Hematopoietic multipotent progenitor cell treated with erythropoietin and hydrocortisone succinate and interleukin-3 and kit ligand, for 4 days (in vitro differentiated cells): ENCODE data around the gene MUS81.
"Not testable (repeated sequence)": the region's sequence is repeated elsewhere in the genome, so short reads cannot be mapped to it uniquely, and the experiment has no call there.

ENCODE experiments used
- DNase-seq: peaks from one replicate; pipeline ENCODE4 v3.0.0-alpha.2; 2015

The MUS81 gene, protein sequence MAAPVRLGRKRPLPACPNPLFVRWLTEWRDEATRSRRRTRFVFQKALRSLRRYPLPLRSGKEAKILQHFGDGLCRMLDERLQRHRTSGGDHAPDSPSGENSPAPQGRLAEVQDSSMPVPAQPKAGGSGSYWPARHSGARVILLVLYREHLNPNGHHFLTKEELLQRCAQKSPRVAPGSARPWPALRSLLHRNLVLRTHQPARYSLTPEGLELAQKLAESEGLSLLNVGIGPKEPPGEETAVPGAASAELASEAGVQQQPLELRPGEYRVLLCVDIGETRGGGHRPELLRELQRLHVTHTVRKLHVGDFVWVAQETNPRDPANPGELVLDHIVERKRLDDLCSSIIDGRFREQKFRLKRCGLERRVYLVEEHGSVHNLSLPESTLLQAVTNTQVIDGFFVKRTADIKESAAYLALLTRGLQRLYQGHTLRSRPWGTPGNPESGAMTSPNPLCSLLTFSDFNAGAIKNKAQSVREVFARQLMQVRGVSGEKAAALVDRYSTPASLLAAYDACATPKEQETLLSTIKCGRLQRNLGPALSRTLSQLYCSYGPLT

DNA sequence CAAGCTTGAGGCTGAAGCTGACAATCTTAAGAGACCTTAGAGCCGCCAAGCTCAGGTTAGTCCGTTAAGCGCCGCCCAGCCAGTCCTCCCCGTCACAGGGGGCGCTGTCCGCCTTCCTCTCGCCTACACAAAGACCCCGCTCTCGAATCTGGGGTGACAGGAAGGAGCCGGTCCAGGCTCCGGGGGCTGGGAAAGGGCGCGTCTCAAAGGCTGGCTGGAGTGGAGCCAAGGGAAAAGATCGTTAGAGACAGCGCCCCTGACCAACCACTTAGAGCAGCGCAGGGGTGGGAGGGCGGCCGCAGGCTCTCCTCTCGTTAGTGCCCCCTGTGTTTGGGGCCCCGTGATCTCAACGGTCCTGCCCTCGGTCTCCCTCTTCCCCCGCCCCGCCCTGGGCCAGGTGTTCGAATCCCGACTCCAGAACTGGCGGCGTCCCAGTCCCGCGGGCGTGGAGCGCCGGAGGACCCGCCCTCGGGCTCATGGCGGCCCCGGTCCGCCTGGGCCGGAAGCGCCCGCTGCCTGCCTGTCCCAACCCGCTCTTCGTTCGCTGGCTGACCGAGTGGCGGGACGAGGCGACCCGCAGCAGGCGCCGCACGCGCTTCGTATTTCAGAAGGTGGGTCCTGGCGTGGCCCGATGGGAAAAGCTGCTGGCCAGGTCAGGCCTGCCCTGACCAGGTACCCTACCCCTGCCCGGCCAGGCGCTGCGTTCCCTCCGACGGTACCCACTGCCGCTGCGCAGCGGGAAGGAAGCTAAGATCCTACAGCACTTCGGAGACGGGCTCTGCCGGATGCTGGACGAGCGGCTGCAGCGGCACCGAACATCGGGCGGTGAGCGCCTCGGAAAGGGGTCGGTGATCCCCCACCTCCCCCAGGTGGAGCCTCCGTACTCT, at the start of gene MUS81:
Gene MUS81 (plus strand): TSS at position 156 of the 887 bp plus-strand sequence. CDS start 321 bp downstream, at position 477.
- peak; percentile 100 for DNase-seq

DNA sequence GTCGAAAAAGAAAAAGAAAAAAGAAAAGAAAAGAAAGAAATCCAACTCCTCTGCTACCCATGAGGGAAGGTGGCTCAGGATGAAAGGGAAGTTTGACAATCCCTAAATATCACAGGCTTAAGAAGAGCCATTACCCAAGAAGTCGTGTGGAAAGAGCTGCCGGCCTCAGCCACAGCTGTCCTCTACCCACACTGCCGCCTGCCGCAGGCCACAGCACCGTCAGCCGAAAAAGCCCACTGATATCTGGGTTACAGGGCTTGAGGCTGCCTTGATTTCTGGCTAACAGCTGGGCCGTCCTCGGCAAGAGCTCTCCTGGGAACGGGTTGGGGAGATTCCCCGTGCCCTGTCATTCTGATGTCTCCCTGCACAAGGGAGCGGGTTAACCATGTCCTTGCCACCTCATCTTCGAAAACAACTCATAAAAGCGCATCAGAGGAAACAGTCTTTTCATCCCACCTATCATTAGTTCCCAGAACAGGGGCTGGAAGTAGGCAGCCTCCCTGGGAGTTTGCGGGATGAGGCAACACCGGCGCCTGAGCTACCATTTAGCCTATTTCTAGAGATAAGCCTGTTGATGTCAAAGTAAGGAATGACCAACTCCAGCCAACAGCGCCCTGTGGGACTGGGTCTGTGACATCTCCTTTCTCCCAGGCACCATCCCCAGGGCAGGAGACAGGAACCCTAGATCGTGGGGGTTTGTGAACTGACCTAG, 48.3 kb upstream of the MUS81 start:
- no peak for DNase-seq

DNA sequence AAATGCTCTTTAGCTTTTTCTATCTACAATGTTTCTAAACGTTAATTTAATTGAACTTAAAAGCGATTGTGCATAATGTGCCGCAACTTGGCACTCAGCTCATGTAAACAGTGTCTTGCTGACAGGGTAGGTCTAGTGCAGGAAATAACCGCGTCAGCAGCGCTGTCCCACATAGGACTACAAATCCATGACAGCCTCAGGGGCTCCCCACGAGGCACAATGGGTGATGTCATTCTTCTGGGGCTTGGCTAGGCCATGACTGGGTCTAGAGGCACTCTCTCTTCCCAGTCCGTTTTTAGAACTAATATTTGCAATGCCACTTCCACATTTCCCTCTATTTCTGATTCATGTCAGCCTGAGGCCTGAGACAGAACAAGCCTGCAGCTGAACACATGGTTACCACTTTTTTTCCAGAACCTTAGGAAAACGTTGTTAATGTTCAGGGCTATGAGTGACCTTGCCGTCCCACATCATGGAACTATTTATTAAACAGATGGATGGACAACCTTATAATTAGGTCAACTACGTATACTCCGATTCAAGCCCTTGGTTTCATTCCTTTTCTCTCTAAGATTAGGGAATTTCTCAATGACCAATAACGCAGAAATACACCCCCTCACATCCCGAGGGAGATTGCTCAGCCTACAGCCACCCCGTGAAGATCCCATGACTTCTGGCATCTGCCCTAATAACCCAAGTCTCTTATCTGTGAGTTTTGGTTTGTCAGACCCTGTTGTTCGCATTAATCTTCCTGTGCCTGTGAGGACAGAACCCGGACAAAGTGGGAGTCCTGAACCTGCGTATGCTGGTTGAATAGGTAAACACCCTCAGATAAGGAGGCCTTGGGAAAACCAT, 45.9 kb upstream of the MUS81 start:
- DNase-seq = no peak

DNA sequence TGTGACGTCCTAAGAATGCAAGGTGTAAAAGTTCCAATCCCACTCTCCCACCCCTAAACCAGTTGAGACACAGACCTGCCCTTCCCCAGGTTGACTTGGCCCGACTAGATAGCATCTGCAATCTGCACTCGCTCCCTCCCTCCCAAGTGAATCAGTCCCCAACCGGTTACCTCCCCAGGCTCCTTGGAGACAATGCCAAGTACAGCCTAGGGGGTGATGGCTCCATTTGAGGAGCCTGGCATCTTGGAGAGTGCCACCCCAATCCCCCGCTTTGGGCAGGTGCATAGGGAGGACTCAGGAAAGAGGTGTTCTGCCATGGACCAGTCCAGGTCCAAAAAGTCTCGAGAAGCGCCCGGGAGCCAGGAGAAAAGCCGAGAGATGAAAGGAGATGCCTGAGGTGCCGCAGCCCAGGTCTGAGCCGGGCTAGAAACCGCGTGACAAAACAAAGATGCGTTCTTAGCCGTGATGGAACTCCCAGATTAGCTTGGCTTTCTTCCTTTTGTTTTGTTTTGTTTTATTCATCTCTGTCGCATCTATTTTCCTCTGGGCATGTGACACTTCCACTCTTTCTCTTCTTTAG, 45.2 kb upstream of the MUS81 start:
- DNase-seq = no peak

DNA sequence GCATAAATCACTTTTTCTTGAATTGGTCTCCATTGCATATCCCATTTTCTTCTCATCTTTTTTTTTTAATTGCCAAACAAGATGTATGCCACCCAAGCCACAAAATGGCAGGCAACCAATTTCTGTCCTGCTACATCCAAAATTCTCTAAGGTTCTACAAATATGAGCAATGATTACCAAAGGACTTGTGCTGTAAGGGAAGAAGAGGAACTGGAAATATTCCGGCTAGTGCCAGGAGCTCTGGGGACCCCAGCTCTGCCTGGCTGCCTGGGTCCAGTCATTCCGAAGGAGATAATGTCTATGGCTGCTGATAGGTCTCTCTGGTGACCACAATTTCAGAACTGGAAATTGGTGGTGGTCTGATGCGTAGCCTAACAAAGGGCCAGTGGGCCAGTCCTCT, 43.5 kb upstream of the MUS81 start:
- DNase-seq = no peak

DNA sequence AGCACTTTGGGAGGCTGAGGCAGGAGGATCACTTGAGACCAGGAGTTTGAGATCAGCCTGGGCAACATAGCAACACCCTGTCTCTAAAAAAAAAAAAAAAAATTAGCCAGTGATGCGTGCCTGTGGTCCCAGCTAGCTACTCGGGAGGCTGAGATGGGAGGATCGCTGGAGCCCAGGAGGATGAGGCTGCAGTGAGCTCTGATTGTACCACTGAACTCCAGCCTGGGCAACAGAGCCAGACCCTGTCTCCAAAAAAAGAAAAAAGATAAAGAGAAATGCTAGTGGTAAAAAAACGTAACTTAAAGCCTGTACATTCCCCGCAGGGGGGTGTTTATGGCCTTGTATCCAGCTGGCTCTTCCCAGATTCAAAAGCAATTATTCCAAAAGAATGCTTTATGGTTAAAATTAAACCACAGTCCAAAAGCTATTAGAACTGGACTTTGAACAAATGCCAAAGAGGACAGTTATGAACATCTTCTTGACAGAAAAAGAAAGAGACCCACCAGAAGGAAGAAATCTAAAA, 42.9 kb upstream of the MUS81 start:
- no peak for DNase-seq

DNA sequence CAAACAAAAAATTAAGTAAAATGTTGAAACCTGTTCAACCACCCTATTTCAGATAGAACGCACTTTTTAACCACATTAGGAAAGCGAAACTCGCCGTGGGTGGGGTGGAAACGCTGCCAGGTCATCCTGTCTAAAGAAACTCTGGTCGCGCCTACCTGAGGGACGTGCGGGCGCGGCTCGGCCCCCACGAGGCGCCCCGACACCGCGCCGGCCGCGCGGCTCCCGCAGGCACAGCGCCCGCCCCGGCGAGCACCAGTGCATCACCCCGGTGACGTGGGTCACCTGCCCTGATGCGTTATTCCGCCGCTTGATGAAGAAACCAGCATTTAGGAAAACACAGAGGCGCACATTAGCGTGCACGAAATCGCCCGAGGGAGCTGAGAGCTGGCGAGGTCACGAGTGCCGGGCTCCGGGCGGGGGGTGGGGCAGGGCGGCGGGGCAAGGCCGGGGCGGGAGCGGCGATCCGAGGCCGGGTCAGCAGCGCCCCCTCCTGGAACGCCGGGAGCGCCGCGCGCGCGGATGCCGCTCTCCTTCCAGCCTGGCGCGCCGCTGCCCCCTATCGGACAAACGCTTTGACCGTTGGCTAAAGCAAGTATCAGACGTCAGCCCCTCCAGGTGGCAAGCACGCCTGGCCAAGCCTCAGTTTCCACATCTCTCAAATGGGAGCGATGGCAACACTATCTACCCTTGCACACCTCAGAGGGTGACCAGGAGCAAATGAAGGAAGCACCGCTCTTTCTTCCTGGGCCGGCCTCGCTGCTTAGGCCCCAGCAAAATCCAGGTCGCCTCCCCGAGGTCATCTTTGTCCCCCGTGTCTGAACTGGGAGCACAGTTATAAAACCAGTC, 42.2 kb upstream of the MUS81 start:
- peak; percentile 94 for DNase-seq

DNA sequence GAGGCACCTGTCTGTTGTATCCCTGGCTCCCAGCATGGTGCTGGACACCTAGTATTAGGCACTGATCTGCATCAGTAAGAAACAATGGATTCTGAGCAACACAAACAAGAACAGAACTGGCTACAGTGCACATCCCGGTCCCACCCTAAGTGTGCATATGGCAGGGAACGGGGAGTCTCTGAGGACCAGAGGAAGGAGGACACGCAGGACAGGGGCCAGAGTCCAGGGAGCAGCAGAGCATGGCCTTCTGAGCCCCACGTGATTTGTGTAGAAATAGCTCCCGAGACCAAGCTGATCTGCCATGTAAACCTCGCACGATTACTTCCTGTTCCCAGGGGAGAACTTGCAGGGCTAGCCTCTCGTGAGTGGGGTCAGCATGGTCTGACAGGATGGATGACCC, 39.1 kb upstream of the MUS81 start:
- DNase-seq = no peak

DNA sequence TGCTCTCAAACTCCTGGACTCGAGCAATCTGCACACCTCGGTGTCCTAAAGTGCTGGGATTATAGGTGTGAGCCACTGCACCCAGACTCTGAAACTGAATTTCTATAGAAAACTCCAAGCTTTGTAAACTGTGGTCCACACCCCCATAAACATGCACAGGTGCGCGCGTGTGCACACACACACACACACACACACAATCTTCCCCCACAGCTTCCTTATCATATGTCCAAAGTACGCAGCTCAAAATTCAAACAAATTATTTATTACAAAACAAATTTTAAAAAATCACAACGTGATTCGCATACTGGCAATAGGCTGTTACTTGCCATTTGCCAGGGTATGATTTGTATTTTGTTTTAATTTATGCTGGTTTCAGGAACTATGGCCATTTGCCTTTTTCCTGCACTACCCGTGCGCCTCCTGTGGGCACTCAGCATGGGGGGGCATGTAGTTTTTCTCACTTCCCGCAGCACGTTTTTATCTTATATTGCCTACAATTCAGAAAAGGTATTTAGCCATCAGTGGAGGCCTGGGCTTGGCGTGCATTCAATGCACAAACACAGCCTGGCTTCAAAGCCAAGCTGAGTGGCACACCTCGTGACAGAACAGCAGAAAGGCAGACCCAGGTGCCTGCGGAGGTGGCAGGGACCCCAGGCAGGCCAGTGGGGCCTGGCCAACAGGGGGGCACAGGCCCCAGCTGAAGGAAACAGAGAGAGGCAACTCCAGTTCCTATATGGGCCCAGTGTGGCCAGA, 37.3 kb upstream of the MUS81 start:
- no peak for DNase-seq

DNA sequence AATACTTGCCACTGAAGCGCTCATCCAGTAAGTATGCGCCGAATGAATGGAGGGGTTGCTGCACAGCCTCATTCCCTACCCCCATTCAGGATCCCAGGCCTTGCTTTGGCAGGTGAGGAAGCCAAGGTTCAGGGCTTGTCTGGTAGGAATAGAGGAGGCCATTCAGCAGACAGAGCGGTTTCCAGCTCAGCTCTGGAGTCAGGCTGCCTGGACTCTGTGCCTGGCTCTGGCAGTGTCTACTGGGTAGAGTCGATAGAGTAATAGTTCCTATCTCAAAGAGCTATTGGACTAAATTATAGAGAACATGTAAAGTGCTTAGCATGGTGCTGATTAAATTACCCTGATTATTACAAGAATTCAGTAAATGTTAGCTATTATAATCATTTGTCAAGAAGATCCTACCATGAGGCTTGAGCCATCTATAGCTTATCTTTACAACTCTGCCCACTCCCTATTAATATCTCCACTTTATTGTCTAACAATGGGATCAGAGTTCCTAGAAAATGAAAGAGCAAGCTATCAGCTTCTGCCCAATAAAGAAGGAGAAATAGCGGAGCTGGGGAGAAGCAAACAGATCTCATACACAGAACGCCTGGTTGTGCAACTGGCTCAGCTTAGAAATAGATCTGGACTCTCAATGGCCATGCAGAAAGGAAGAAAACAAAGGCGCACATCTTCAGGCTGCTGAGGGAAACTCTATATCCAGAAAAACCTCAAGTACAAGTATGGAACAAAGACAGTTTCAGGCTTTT, 33.1 kb upstream of the MUS81 start:
- DNase-seq = no peak

DNA sequence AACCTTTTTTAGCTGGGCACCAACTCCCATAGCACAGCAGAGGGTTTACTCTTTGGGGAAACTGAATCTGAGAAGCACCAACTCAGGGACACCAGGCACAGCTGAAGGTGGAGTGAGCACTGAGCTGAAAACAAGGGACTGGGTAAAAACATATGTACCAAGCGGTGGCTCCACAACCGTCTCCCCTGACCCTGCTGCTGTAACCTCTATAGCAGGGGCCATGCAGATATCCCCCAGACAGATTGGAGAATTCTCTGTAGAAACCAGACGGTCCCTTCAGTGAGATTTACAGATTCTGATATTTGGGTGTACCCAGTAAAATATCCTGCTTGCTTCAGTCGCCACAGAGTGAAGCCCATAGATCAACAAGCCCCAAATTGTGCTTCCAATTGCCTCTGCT, 30.8 kb upstream of the MUS81 start:
- no peak for DNase-seq

DNA sequence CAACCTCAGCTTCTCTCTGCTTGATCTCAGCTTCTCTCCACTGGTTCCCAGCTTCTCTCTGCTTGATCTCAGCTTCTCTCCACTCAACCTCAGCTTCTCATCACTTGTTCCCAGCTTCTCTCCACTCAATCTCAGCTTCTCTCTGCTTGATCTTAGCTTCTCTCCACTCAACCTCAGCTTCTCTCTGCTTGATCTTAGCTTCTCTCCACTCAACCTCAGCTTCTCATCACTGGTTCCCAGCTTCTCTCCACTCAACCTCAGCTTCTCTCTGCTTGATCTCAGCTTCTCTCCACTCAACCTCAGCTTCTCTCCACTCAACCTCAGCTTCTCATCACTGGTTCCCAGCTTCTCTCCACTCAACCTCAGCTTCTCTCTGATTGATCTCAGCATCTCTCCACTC, 28.0 kb upstream of the MUS81 start:
- DNase-seq = not testable (repeated sequence)

DNA sequence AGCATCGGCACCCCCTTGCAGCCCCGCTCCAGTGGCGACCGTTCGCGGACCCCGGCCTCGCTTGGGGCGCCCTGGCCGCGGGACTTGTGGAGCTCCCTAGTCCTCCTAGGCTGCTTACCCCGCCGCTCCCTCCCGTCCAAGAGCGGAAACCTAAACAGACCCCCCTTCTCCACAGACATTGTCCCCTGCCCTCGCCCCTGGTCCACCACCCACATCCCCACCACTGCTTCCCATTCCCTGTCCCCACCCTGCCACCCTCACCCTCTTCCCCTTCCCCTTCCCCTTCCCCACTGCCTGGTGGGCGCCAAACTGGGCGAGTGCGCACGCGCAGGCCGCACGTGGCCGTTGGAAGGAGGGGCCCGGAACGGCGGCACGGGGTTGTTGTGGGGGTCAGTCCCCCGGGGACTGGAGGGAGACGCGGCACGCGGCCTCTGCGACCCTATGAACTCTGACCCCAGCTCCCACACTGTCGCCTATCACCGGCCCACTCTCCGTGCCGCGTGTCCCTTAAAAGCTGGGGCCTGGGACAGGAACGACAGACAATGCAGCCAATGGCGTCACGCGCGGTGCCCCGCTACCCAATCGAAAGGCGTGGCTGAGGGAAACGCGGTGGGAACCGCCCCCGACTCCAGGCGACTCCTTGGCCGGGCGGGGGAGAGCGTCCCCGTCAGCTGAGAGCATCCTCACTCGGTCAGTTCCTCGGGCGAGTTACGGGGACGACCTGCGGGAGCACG, 26.8 kb upstream of the MUS81 start, which contains the start of gene SNX32:
Gene SNX32 (plus strand): TSS at position 667 of the 734 bp plus-strand sequence. CDS start 103 bp downstream, outside the sequence.
- peak; percentile 98 for DNase-seq

DNA sequence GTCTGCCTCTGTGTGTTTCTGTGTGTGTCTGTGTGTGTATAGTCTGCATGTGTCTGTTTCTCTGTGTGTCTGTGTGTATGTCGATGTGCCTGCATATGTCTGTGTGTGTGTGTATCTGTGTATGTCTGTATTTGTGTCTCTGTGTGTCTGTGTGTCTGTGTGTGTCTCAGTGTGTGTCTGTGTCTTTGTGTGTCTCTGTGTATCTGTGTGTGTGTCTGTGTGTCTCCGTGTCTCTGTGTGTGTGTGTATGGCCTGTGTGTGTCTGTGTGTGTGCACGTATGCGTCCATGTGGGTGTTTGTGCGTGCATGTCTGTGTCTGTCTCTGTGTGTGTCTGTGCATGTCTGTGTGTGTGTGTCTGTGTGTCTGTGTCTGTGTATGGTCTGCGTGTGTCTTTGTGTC, 26.0 kb upstream of the MUS81 start:
- no peak for DNase-seq

DNA sequence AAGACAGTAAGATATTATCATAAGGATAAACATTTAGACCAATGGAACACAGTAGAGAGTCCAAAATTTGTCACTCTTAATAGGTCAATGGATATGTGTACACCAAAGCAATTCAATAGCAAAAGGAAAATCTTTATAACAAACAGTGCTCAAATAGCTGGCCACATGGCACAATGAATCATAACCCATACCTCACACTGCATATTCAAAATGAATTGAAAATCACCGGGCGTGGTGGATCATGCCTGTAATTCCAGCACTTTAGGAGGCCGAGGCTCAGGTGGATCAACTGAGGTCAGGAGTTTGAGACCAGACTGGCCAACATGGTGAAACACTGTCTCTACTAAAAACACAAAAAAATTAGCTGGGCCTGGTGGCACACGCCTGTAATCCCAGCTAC, 18.1 kb upstream of the MUS81 start:
- DNase-seq = no peak

DNA sequence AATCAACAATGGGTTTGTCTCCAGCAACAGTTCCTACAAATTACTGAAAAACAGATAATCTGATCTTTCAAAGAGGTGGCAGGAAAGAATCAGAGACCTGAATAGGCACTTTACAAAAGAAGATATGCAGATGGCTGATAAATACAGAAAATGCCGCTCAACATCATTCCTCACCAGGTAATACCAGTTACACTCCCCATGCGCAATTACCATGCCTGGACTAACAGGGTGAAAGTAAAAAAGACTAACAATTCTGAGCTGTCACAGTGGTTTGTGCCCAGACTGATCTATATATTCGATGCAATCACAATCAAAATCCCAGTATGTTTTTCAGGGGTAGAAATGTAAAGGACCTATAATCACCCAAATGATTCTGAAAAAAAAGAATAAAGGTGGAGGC, 16.4 kb upstream of the MUS81 start:
- DNase-seq = no peak

DNA sequence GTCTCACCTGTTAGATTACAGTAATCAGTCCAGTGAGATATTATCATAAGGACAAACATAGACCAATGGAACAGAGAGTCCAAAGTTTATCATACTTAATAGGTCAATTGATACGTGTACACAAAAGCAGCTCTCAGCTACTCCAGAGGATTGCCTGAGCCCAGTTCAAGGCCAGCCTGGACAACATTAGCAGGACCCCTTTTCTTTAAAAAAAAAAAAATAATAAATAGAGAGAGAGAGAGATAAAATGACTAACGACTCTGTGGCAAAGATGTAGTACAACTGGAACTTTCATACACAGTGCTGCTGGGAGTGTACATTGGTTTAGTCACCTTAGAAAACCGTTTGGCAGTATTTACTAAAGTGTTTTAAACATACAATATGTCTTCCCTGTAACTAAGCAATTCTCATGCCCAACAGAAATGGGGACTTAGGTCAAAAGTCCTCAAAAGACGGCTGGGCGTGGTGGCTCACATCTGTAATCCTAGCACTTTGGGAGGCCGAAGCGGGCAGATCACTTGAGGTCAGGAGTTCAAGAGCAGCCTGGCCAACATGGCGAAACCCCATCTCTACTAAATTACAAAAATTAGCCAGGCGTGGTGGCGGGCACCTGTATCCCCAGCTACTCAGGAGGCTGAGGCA, 15.9 kb upstream of the MUS81 start:
- DNase-seq = no peak

DNA sequence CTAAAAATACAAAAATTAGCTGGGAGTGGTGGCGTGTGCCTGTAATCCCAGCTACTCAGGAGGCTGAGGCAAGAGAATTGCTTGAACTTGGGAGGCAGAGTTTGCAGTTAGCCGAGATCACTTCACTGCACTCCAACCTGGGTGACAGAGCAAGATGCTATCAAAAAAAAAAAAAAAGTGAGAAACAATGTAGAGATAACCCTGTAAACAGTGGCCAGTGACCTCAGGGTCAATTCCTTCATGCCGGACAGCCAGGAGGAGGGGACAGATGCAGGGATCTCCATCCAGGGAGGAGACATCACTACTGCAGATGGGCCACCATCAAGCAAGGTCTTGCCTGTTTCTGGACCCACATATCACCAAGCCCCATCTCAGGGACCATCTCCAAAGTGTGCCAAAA, 12.5 kb upstream of the MUS81 start:
- no peak for DNase-seq
